SU-DHL-6 (cell line): Measurements from ENCODE around the gene TSPAN6.

Experiments
- EZH2phosphoT487 ChIP-seq: fragments of 200-600 bp; sonication (generic), shearing (Covaris generic); conservative IDR thresholded peaks from 2 replicates; pipeline ENCODE4 v1.6.1; 2018; ENCODE audit warnings: mild to moderate bottlenecking, antibody characterized with exemption, low read length, moderate library complexity, mixed read lengths
- TF ChIP-seq, protein P1 (sequence below): fragments of 200-600 bp; sonication (generic); IDR thresholded peaks from one replicate; pipeline ENCODE4 v1.5.1; 2017; ENCODE audit warnings: antibody characterized with exemption, mild to moderate bottlenecking, low read length, moderate library complexity; ENCODE audit not compliant: insufficient read depth, poor library complexity, severe bottlenecking

GRCh38 chrX:100648458-100649417 lies 12.1 kb upstream of the TSPAN6 start:
- TF ChIP-seq, protein P1, sequence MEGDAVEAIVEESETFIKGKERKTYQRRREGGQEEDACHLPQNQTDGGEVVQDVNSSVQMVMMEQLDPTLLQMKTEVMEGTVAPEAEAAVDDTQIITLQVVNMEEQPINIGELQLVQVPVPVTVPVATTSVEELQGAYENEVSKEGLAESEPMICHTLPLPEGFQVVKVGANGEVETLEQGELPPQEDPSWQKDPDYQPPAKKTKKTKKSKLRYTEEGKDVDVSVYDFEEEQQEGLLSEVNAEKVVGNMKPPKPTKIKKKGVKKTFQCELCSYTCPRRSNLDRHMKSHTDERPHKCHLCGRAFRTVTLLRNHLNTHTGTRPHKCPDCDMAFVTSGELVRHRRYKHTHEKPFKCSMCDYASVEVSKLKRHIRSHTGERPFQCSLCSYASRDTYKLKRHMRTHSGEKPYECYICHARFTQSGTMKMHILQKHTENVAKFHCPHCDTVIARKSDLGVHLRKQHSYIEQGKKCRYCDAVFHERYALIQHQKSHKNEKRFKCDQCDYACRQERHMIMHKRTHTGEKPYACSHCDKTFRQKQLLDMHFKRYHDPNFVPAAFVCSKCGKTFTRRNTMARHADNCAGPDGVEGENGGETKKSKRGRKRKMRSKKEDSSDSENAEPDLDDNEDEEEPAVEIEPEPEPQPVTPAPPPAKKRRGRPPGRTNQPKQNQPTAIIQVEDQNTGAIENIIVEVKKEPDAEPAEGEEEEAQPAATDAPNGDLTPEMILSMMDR = no peak
- no peak for TF ChIP-seq EZH2phosphoT487
